Testis (tissue), 3 donors: ENCODE results near the gene PIEZO1. TPM values are rescaled to one million over a fixed set of nuclear protein-coding genes. Genes with fewer than 3 reads are reported as not detected.

Source experiments
- DNase-seq: peaks from one replicate; pipeline ENCODE4 v3.0.0-alpha.2; 2019
- H3K27ac ChIP-seq, 2 donors: fragments of 200-600 bp; sonication (generic); one replicate each; pipeline ENCODE4 v1.5.1; 2019
- H3K27me3 ChIP-seq: fragments of 200-600 bp; sonication (generic); one replicate; pipeline ENCODE4 v1.5.1; 2019
- H3K36me3 ChIP-seq: fragments of 200-600 bp; sonication (generic); one replicate; pipeline ENCODE4 v1.5.1; 2017; ENCODE audit warnings: low read depth; ENCODE audit errors: missing control alignments
- H3K4me1 ChIP-seq: fragments of 200-600 bp; sonication (generic); one replicate; pipeline ENCODE4 v1.5.1; 2019
- H3K4me3 ChIP-seq, 2 donors: fragments of 200-600 bp; sonication (generic); one replicate each; pipeline ENCODE4 v1.5.1; 2017 to 2019
- H3K9me3 ChIP-seq: fragments of 200-600 bp; sonication (generic); one replicate; pipeline ENCODE4 v1.5.1; 2017
- CTCF ChIP-seq, 3 experiments: fragments of 450-650 bp in 2 of 3; fragments of 200-600 bp in 1 of 3; sonication (generic) in 1 of 3; IDR thresholded peaks; one replicate each; pipeline ENCODE4 v1.5.1; 2016 to 2019; ENCODE audit warnings: antibody characterized with exemption in 3 of 3, mild to moderate bottlenecking in 2 of 3, moderate library complexity in 1 of 3
- POLR2A ChIP-seq: fragments of 450-650 bp; IDR thresholded peaks from one replicate; pipeline ENCODE4 v1.6.1; 2017; ENCODE audit warnings: antibody characterized with exemption, mild to moderate bottlenecking, moderate library complexity
- WGBS, 2 donors: methylation state at CpG; one replicate each; pipeline ENCODE4 v1.1.5; 2018; 5-methylcytosine and 5-hydroxymethylcytosine counted together
- intact Hi-C: fragments of 100-400 bp; cut with DNase I; formaldehyde crosslinking; loops from one replicate; pipeline ENCODE4 v1.15.1; 2023; ENCODE audit warnings: low total_unique reads
- polyA plus RNA-seq: library from polyadenylated mRNA; stranded (reverse); fragments of 350-450 nt; fragmentation: Illumina TruSeq; extraction: RNeasy Lipid Tissue Mini Kit (QIAGEN cat#74804); gene quantifications from one replicate; pipeline ENCODE4 v1.2.3, GENCODE V29; 2014; ENCODE audit warnings: low read depth, low replicate concordance; ENCODE audit not compliant: insufficient read depth
- total RNA-seq, 2 donors: library from RNA; depleted of rRNA; stranded (reverse); fragments of >200 nt; gene quantifications; one replicate each; pipeline ENCODE4 v1.2.3, GENCODE V29; 2016

Gene PIEZO1
- total and polyA plus RNA-seq, 3 donors from 2014 or later, result 24.2 to 44.5 (median 40.7) TPM

DNA sequence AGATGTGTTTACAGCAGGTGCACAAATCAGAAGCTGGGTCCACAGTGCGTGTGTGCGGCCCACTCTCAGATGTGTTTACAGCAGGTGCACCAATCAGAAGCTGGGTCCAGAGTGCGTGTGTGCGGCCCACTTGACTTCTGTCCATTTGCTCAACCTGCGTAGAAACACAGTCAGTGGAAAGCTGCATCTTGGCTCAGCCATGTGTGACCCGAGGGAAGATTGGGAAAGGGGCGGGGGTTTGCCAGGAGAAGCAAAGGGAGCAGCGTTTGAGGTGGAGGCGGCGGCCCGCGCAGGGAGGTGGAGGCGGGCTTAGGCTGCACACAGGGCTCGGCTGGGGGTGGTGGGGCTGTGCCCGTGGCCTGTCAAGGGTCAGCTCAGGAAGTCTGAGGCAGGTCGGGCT, 74.5 kb downstream of the PIEZO1 start:
- DNase-seq, result no peak
- Histone ChIP-seq H3K27me3 (no peaks in the 10 kb centered on the region), H3K9me3 (no peaks in the 10 kb centered on the region), H3K36me3 (no peaks in the 10 kb centered on the region), H3K4me1 (peaks cover 9% of the 10 kb centered on the region), H3K4me3 (no peak overlapping the region), H3K27ac (no peak overlapping the region)
- intact Hi-C loops, result no loop called here
- 75 to 81% methylated on average over 14 to 15 of the region's 16 CpGs for WGBS, 2 donors
- no peak for TF ChIP-seq POLR2A
- TF ChIP-seq CTCF (IDR thresholded peaks at IDR 0.05), result no peak

- H3K4me1 ChIP-seq, result peaks cover 25% of the 10 kb centered on the region
- peak overlapping the region in 1 of 2 donors; percentile 22 for H3K27ac ChIP-seq
- H3K4me3 ChIP-seq, result peak overlapping the region; percentile 92 to 98
- H3K9me3 ChIP-seq, result no peaks in the 10 kb centered on the region
- no peaks in the 10 kb centered on the region for H3K36me3 ChIP-seq
- WGBS, 2 donors, result 25 to 28% methylated on average over 17 of the region's 17 CpGs
- intact Hi-C loops, result no loop called here
- TF ChIP-seq POLR2A (no peak), CTCF (IDR thresholded peaks at IDR 0.05) (no peak)
- no peak for DNase-seq
- H3K27me3 ChIP-seq, result no peaks in the 10 kb centered on the region
Observed at GRCh38 chr16:88706965-88707826, 77.8 kb downstream of the PIEZO1 start.

- intact Hi-C loops, result no loop called here
- Histone ChIP-seq H3K36me3 (no peaks in the 10 kb centered on the region), H3K9me3 (no peaks in the 10 kb centered on the region), H3K27ac (peak within 1 kb of the TSS; percentile 22 to 77), H3K4me3 (peak within 1 kb of the TSS; percentile 92 to 98), H3K27me3 (no peaks in the 10 kb centered on the region), H3K4me1 (peaks cover 25% of the 10 kb centered on the region)
- DNase-seq, result peak; percentile 93
- 0% methylated on average over 7 to 35 of the region's 86 CpGs for WGBS, 2 donors
- TF ChIP-seq CTCF (IDR thresholded peaks at IDR 0.05) (peak in 2 of 3 experiments; percentile 5 to 57), POLR2A (no peak)
Observed at GRCh38 chr16:88706229-88706964, 78.6 kb downstream of the PIEZO1 start, which contains the start of the genes CTU2 and RNF166. TSS of gene CTU2 (plus strand) at chr16:88706503. CDS start at chr16:88706531, 28 bp downstream. TSS of gene RNF166 (minus strand) at chr16:88706408. CDS start at chr16:88706325, 83 bp downstream.

- Histone ChIP-seq H3K27me3 (no peaks in the 10 kb centered on the region), H3K4me3 (peak overlapping the region; percentile 92 to 98), H3K27ac (peak overlapping the region in 1 of 2 donors; percentile 77), H3K9me3 (no peaks in the 10 kb centered on the region), H3K36me3 (no peaks in the 10 kb centered on the region), H3K4me1 (peaks cover 28% of the 10 kb centered on the region)
- TF ChIP-seq POLR2A (no peak), CTCF (IDR thresholded peaks at IDR 0.05) (no peak)
- intact Hi-C loops, result no loop called here
- no peak for DNase-seq
- WGBS, 2 donors, result 0% methylated on average over 23 of the region's 57 CpGs; no CpG with 5 or more reads in 1 of the 2 donors
Observed at GRCh38 chr16:88705801-88706228, 79.2 kb downstream of the PIEZO1 start.
